ENCODE measurements around the gene CLMP. TPM values are rescaled to one million over a fixed set of nuclear protein-coding genes. Genes with fewer than 3 reads are reported as not detected.

The CLMP gene
- total and polyA plus RNA-seq, 4 donors: 0.12 to 1.3 (median 0.35) TPM

GRCh38 chr11:123057661-123058305, 137.3 kb downstream of the CLMP start:
- Histone ChIP-seq H3K27me3 (ENCODE audit: control insufficient read depth in 4 of 4, insufficient read depth in 4 of 4, low read length in 3 of 4) (no peaks in the 10 kb centered on the region), H3K4me1 (ENCODE audit: control insufficient read depth in 4 of 4, insufficient read depth in 4 of 4, low read length in 3 of 4) (peaks cover 3 to 27% (median 20%) of the 10 kb centered on the region in 4 donors), H3K27ac (ENCODE audit: low read depth in 1 of 2, low read length in 2 of 2) (no peak overlapping the region), H3K4me3 (ENCODE audit: low read depth in 1 of 3, low read length in 3 of 3) (no peak overlapping the region), H3K36me3 (ENCODE audit: control insufficient read depth in 4 of 4, insufficient read depth in 3 of 4, low read depth in 1 of 4, low read length in 3 of 4) (peaks cover 13 to 60% (median 53%) of the 10 kb centered on the region in 4 donors), H3K9me3 (ENCODE audit: control insufficient read depth in 4 of 4, low read length in 3 of 4) (no peaks in the 10 kb centered on the region), H3K9ac (ENCODE audit: low read depth in 1 of 2, low read length in 2 of 2) (no peak overlapping the region)
- WGBS: 75% methylated on average over 5 of the region's 5 CpGs
- no peak for DNase-seq (ENCODE audit: low spot score)
- TF ChIP-seq, protein P1, sequence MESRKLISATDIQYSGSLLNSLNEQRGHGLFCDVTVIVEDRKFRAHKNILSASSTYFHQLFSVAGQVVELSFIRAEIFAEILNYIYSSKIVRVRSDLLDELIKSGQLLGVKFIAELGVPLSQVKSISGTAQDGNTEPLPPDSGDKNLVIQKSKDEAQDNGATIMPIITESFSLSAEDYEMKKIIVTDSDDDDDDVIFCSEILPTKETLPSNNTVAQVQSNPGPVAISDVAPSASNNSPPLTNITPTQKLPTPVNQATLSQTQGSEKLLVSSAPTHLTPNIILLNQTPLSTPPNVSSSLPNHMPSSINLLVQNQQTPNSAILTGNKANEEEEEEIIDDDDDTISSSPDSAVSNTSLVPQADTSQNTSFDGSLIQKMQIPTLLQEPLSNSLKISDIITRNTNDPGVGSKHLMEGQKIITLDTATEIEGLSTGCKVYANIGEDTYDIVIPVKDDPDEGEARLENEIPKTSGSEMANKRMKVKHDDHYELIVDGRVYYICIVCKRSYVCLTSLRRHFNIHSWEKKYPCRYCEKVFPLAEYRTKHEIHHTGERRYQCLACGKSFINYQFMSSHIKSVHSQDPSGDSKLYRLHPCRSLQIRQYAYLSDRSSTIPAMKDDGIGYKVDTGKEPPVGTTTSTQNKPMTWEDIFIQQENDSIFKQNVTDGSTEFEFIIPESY (IDR thresholded peaks at IDR 0.05): no peak
- TF ChIP-seq SP1 (IDR thresholded peaks at IDR 0.05) (no peak), YY1 (IDR thresholded peaks at IDR 0.05) (no peak), NR2F2 (IDR thresholded peaks at IDR 0.05) (no peak), JUND (IDR thresholded peaks at IDR 0.05) (no peak), MAX (IDR thresholded peaks at IDR 0.05) (no peak), CTCF (IDR thresholded peaks at IDR 0.05; ENCODE audit: low read depth, low read length, missing input control) (no peak), REST (IDR thresholded peaks at IDR 0.05) (no peak), HNF4G (IDR thresholded peaks at IDR 0.05) (no peak), FOXA2 (IDR thresholded peaks at IDR 0.05) (no peak), GABPA (IDR thresholded peaks at IDR 0.05 in 1 of 2, conservative IDR thresholded peaks at IDR 0.05 in 1 of 2) (no peak), TAF1 (conservative IDR thresholded peaks at IDR 0.05) (no peak), RXRA (IDR thresholded peaks at IDR 0.05) (no peak), RAD21 (IDR thresholded peaks at IDR 0.05) (no peak), EGR1 (IDR thresholded peaks at IDR 0.05; ENCODE audit: low read depth in 2 of 2) (no peak), HNF4A (conservative IDR thresholded peaks at IDR 0.05) (no peak), FOXA1 (IDR thresholded peaks at IDR 0.05) (no peak), ATF3 (IDR thresholded peaks at IDR 0.05) (no peak)
